ENCODE data around the gene PHYKPL.

DNA sequence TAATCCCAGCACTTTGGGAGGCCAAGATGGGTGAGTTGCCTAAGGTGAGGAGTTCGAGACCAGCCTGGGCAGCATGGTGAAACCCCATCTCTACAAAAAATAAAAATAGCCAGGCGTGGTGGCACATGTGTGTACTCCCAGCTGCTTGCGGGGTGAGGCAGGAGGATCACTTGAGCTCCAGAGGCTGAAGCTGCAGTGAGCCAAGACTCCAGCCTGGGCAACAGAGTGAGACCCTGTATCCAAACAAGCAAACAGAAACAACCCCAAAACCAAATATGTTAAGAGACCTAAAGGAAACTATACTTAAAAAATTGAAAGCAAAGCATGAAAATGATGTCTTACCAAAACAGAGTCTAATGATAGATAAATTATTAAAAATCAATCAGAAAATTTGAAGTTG lies 15.8 kb downstream of the PHYKPL start:
- no peak for TF ChIP-seq FOXJ3 (CRISPR knock-in tag; IDR thresholded peaks at IDR 0.05; ENCODE audit: borderline replicate concordance)
- TF ChIP-seq, protein P1, sequence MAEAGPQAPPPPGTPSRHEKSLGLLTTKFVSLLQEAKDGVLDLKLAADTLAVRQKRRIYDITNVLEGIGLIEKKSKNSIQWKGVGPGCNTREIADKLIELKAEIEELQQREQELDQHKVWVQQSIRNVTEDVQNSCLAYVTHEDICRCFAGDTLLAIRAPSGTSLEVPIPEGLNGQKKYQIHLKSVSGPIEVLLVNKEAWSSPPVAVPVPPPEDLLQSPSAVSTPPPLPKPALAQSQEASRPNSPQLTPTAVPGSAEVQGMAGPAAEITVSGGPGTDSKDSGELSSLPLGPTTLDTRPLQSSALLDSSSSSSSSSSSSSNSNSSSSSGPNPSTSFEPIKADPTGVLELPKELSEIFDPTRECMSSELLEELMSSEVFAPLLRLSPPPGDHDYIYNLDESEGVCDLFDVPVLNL (CRISPR knock-in tag; IDR thresholded peaks at IDR 0.05; ENCODE audit: borderline replicate concordance, low read depth): no peak
- TF ChIP-seq, protein P2, sequence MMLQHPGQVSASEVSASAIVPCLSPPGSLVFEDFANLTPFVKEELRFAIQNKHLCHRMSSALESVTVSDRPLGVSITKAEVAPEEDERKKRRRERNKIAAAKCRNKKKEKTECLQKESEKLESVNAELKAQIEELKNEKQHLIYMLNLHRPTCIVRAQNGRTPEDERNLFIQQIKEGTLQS (CRISPR knock-in tag; conservative IDR thresholded peaks at IDR 0.05): no peak
- TF ChIP-seq CTCF (IDR thresholded peaks at IDR 0.05): no peak
- TF ChIP-seq CBFB (CRISPR knock-in tag; IDR thresholded peaks at IDR 0.05; ENCODE audit: low read depth): no peak
- TF ChIP-seq, protein P3, sequence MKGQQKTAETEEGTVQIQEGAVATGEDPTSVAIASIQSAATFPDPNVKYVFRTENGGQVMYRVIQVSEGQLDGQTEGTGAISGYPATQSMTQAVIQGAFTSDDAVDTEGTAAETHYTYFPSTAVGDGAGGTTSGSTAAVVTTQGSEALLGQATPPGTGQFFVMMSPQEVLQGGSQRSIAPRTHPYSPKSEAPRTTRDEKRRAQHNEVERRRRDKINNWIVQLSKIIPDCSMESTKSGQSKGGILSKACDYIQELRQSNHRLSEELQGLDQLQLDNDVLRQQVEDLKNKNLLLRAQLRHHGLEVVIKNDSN (CRISPR knock-in tag; IDR thresholded peaks at IDR 0.05): no peak
- no peak for TF ChIP-seq IRF1 (CRISPR knock-in tag; IDR thresholded peaks at IDR 0.05)
- no peak for TF ChIP-seq TEAD4 (CRISPR knock-in tag; IDR thresholded peaks at IDR 0.05)
- no peak for TF ChIP-seq KAT7 (CRISPR knock-in tag; IDR thresholded peaks at IDR 0.05; ENCODE audit: borderline replicate concordance)
- no peak for TF ChIP-seq FOXP4 (CRISPR knock-in tag; IDR thresholded peaks at IDR 0.05)
- no peak for TF ChIP-seq TCF7 (CRISPR knock-in tag; IDR thresholded peaks at IDR 0.05; ENCODE audit: low read depth)

All from WTC11 (cell line).